NCI-H1694 treated with DMSO at 0.1 percent for 48 hours (cell line): Measurements from ENCODE around the gene SLC16A3.
"Not testable (repeated sequence)": the region's sequence is repeated elsewhere in the genome, so short reads cannot be mapped to it uniquely, and the experiment has no call there.

Source experiments
- DNase-seq: peaks from one replicate; lab custom pipeline; 2025; lab: John Stamatoyannopoulos, UW

The SLC16A3 gene

DNA sequence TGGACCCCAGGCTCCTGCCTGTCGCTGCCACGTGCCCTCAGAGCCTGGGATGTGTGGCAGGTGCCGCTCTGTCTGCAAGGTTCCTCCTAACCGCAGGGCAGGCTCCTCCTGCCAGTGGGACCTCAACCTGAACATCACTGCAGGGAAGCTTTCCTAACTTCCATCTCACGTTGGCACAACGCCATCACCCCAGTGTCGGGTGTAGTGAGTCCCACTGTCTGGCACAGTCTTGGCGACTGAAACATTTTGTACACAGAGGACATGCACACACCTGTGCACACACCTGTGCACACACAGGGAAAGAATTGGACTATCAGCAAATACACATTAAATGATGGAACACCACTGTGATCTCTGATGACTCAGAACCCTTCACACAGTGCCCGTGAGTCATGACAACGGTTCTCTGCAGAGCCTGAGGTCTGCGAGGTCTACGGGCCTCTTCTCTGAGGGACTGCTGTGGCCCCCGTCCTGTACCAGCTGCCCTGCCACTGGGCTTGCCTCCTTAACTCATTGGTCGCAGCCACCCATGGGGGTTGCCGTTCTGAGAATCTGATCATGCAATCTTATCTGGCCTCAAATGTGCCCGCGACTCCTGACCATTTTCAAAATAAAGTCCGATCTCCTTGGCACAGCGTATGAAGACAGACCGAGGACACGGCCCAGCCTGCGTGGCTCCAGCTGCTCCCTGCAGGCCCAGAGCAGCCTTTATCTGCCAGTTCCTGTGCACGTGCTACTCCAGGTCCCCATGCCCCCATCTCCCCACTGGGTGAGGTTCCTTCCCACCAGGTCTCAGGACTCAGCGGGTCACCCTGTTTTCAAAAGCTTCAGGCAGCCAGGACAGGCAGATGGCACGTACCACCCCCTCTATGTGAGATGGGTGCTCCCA is 23.8 kb upstream of the SLC16A3 start:
- DNase-seq, result peak; percentile 68

DNA sequence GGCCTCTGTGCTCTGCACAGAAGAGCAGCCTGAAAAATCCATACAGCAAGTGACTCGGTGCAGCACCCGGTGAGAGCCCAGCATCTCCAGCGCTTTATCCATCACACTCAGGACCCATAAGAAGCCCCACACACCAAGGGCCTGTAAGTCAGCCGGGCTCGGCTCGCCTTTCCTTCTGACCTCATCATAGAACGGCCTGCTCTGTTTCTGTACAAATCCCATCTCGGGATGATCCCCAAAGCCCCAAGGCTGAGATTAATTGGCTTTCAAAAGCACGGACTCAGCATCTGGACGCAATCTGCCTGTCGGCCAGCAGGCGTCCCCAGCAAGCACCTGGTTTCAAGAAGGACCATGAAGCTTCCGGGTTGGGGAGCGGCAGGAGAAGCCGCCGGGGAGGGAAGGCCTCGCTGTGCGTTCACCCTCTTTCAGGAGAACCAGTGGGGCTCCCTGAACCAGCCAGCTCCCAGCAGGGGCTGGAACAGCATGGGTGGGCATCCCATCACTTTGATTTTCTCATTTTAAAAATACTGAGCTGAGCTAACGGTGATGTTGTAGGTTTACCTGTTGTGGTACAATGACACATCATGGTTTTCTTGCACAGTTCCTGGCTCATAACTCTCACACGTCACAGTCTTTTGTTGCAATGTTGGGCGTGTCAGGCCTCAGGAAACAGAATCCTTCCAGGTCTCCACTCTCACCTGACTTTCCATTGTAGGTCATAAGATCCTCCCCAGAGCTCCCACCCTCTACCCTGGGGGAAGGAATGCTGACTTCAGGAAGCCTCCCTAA is 22.9 kb upstream of the SLC16A3 start:
- peak; percentile 88 for DNase-seq

DNA sequence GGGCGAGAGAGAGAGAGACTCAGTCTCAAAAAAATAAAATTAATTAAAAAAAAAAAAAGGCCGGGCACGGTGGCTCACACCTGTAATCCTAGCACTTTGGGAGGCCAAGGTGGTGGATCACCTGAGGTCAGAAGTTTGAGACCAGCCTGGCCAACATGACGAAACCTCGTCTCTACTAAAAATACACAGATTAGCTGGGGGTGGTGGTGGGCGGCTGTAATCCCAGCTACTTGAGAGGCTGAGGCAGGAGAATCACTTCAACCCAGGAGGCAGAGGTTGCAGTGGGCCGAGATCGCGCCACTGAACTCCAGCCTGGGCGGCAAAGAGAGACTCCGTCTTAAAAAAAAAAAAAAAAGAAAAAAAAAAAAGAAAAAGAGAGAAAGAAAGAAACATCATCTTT is 18.2 kb upstream of the SLC16A3 start:
- not testable (repeated sequence) for DNase-seq

DNA sequence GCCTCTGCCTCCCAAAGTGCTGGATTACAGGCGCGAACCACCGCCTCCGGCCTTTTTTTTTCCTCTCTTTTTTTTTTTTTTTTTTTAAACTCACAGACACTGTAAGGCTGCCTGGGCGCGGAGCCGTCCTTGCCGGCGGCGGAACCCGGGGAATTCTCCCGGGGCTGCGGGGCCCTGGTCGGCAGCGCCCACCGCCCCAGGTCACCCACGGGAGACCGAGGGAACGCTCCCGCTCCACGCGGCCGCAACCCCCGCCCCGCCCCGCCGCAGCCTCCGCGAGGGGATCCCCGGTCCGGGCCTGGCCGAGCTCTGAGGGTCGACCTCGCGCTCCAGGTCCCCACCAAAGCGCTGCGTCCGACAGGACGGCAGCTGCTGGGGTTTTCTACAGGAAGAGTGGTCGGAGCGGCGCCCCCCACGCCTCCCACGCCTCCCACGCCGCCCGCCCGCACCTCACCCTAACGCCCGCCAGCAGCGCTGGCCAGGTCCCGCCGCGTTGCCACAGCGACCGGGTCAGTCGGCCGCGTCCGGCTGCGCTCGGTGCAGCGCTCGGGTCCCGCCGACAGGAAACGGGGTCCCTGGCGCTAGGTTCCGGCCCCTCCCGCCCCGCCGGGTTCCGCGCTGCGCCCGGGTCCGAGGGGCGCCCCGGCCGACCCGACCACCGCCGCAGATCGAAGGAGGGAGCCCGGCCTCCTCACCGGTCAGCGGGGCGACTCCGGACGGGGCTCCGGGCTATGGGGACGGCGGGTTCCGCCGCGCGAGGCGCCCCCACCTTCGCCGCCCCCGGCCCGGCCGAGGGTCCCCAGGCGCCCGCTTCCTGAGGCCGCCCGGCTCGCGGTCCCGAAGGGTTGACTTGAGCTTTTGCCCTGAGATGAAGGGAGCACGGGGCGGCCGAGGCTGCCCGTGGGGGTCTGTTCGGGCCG is 16.3 kb upstream of the SLC16A3 start, which contains the start of gene CCDC57:
Gene CCDC57, minus strand, starts transcription at position 512 of the 920 bp plus-strand sequence. CDS start 10,898 bp downstream, outside the sequence.
- DNase-seq, result peak; percentile 21

DNA sequence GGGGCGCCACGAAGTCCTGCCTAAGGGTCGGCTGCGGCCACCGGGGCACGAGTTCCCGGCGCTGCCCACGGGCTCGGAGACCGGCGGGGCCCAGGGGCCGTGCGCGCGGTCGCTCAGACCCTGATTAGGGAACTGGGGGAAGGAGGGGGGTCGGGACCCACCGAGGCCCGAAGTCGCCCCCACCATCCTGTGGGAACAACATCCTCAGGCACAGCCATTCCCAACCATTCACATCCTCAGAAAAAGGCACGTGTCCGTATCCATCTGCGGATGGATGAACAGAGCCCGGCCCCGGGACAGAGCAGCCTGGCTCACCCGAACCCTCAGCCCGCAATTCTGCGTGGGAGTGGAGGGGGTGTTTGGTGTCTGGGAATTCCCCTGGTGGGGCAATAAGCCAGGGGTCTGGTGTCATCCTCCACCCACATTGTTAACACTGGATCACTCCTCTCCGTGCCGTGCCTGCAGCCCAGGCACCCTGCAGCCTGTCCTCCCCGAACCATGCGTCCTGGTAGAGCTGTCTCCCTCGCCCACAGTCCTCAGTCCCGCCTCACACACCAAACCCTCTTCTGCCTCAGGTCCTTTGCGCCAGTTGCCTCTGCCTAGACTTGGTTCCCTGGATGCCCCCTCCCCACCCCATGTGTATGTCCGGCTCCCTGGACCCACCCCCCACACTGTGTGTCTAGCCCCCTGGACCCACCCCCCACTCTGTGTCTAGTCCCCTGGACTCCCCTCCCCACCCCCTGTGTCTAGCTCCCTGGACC is 15.4 kb upstream of the SLC16A3 start:
- peak; percentile 68 for DNase-seq

DNA sequence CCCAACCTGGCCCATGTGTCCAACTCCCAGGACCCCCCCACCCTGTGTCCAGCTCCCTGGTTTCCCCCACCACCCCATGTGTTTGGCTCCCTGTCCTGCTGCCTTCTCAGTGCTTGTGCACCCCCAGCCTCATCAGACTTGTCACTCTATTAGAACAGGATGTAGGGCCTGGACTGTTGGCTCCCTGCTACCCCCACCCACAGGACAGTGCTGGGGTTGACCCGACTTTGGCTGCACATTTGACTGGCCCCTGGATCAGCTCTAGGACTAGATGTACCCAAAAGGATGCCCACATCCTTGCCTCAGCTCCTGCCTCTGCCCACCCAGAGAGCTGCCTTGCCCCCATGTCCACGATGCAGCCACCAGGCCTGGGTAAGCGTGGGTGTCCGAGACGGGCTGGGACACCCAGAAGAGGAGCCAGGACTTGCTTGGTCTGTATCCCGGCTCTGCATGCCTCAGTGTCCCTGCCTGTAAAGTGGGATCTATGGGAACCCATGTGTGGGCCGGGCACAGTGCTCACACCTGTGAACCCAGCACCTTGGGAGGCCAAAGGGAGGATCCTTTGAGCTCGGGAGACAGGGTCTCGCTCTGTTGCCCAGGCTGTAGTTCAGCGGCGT is 14.7 kb upstream of the SLC16A3 start:
- DNase-seq, result no peak

DNA sequence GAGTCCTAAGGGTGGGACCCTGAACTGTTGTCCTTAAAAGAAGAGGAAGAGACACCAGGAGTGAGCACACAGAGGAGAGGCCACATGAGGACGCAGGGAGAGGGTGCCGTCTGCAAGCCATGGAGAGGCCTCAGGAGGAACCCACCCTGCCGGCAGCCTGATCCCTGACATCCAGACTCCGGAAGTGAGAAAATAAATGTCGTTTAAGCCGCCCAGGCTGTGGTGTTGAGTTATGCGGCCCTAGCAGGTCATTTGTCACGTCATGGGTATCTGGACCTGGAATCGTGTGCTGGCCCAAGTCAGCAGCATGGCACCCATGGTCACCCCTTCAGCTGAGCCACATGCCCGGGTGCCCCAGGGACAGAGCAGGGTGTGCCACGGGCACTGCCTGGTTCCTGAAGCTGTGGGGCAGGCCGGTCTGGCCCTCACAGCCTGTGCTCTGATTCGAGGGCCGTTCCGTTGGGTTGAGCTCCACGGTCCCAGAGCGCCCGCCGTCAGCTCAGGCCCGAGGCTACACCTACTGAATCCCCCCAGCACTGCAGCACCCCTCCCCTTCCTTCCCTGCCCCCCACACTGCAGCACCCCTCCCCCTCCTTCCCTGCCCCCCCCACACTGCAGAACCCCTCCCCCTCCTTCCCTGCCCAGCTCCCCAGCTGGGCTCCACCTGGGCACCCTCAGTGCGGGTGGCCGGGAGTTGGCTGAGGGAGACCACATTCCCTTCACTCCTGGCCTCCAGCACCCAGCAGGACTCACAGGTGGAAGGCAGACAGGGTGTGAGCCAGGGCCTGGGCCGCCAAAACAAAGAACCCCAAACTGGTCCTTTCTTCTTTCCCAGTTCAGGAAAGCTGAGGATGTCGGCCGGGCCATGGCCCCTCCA is 13.5 kb upstream of the SLC16A3 start:
- DNase-seq, result no peak

DNA sequence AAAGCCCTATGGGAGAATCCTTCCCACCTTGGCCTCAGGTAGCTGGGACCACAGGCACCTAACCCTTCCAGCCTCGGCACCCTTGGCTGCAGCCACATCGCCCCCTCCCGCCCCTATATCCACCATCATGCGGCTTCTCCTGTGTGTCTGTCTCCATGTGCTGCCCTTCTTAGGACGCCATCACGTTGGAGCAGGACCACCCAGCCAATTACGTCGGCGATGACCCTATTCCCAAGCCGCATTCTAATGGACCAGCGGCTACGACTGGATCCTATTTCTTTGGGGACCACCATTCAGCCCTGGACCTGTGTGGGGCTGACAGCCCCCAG is 12.9 kb upstream of the SLC16A3 start:
- no peak for DNase-seq

DNA sequence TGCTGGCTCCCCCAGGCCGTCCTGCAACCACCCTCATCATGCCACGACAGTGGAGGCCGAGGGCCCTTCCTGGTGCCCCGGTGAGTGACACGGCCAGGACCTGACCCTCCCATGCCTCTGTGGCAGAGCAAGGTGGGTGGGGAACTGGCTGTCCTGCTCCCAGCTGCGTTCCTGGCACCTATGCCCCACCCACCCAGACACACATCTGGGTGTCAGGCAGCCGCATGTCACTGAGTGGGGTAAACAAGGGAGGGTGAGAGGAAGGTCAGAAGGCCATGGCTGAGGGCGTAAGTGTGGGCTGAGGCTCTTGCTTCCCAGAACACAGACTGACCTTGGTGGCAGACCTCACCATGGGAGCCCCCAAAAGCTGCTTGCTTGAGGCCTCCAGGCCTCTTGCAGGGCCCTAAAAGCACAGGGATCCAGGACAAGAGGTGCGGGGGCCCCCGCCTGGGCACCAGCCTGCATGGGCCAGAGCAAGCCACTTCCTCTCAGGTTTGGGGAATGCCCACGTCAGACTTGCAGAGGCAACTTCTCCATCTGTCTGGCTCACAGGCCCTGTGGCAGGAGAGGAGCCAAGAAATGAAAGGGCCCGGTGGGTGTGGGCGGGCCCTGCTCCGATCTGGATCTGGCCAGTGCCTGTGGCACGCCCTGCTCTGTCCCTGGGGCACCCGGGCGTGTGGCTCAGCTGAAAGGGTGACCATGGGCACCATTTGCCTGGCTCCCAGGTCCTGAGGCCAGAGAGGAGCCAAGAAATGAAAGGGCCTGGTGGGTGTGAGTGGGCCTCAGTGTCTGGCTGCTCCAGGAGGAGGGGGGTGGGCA is 12.3 kb upstream of the SLC16A3 start:
- DNase-seq, result no peak

DNA sequence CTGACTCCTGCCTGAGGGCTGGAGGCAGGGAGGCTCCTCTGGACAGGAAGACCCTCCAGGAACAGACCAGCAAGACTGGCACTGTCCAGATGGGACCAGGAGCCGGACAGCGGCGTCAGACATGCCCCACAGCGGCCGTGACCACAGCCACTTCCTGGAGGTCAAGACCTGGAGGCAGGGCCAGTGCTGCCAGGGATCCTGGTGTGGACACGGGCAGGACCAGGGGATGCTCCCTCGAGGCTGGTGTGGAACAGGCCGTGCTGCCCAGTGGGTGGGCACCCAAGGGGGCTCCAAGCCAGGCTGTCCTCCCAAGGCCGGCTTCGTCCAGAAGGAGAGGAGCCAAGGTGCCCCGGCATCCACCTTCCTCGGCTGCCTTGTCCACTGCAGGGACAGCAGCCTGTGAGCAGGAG is 11.7 kb upstream of the SLC16A3 start:
- no peak for DNase-seq

DNA sequence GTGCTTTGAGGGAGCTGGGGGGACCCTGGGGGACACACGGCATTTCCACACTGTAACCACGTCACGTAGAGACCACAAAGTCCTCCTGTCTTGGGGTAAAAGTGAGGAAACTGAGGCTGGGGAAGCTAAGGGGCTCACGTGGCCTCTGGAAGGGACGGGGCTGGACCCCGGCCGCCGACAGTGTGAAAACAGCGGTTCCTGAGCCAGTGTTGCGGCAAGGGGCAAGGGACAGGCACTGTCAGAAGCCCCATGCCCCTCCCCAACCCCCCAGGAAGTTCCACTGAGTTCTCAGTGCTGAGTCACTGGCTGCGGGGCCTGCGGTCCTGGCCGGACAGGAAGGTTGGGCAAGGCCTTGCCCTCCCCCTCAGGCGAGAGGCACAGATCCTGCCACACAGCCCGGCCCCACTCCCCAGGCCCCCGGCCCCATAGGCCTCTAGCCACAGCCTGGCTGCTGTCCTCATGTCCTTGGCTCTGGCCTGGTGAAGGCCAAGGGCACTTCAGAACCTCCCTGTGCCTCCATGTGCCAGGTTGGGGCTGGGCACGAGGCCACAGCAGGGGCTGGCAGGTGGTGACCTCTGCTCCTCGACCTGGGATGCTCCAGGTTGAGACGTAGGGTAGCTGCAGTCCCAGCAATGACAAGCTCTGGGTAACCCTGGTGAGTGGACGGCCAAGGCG is 11.2 kb upstream of the SLC16A3 start:
- no peak for DNase-seq

DNA sequence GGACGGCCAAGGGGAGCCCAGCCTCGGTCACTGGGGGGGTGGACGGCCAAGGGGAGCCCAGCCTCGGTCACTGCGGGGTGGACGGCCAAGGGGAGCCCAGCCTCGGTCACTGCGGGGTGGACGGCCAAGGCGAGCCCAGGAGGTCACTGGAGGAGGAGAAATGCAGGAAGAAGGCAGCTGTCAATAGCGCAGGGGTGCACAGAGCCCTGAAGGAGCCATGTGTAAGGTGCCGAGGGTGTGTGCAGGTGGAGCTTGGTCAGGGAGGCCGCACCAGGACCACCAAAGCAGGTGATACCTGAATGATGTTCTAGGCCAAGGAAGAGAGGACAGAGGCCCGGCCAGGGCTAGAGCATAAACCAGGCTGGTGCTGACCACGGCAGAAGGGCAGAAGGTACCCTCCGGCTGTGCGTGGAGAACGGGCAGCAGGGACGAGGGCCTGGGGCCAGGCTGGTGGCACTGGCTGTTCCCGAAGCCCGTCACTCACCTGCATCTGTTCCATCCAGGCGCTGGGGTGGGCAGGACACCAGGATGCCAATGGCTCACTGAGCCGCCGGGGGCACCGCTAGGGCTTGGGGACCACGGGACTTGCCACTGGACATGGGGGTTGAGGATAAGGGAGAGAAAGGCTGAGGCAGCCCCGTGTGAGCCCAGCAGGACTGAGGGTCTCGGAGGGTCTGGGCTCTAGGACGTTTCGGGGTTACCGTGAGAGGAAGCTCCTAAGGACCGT is 10.3 kb upstream of the SLC16A3 start:
- DNase-seq, result no peak

DNA sequence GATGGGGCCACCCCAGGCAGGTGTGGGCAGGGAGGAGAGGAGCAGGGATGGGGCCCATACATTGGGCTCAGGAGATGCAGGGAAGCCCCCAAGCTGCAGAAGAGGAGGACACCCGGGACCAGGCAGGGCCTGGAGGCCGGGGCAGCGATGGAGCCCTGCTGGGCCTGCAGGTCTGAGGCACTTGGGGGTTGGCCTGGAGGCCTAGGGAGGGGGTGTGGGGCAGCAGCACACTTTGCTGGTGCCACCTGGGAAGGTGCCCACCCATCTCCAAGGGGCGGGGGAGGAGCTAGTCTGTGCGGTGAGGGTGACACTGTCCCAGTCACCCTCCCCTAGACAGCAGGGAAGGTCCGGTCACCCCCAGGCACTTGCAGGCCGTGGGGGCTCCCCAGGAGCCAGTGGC is 9.8 kb upstream of the SLC16A3 start:
- no peak for DNase-seq

DNA sequence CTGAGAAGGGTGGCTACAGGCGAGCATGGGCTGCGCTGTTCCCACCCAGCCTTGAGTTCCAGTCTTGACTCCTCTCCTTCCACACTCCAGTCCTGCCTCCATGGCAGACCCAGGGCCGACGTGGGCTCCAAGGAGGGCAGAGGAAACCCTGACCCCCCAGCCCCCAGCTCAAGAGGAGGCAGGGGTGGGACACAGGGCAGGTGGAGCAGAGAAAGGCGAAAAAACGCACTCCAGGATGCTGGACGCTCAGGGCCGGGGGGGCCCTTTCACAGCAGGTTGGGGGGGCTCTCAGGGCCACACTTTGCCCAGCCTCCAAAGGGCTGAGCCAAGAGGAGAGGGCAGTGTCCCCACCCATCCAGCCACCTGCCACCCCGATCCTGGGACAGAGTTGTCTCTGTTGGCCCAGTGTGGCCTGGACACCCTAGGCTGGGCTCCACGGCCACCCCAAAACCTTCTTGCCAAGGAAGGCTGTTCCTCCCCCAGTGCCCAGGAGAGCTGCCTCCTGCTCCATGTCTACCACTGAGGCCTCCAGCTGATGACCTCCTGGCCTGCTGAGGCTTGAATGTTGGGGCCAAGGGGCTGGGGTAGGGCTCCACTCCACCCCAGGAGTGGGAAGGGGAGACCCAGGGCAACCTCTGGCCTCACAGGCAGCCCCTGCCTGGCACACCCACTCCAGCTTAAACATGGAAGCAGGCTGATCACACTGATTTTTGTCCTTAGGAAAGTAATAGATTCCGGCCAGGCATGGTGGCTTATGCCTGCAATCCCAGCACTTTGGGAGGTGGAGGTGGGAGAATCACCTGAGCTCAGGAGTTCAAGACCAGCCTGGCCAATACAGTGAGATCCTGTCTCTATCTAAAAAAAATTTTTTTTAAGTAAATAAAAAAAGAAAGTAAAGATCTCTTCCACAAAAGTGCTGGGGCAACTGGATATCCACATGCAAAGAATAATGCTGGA is 8.8 kb upstream of the SLC16A3 start:
- no peak for DNase-seq

DNA sequence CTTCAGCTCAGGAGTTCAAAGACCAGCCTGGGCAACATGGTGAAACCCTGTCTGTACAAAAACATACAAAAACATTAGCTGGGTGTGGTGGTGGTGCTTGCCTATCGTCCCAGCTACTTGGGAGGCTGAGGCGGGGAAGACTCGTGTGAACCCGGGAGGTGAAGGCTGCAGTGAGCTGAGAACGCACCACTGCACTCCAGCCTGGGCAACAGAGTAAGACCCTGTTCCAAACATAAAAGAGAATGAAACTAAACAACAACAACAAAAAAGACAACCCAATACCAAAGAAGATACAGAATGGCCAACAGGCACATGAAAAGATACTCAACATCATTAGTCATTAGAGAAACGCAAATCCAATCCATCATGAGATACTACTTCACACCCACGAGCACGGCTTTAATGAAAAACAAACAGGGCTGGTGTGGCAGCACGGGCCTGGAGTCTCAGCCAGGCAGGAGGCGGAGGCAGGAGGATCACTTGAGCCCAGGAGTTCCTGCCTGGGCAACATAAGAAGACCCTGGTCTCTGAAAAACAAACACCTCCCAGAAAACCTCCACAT is 7.4 kb upstream of the SLC16A3 start:
- DNase-seq, result no peak

DNA sequence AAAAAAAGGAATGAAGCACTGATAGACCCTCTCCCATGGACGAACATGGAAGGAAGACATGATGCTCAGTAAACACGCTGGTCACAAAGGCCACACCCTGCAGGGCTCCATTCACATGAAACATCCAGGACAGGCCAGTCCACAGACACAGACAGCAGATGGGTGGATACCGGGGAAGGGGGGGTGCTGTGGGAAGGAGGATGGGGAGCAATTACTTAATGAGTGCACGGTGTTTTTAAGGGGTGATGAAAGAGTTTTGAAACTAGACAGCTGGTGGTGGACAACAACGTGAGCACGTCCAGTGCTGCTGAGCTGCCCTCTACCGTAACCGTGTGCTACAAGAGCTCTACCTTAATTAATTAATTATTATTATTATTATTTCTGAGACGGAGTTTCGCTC is 6.0 kb upstream of the SLC16A3 start:
- DNase-seq, result no peak
